Stimulated activated CD4-positive, alpha-beta T cell treated with anti-CD3 and anti-CD28 coated beads, Interleukin-4, amount 100 ng/mL, for 48 hours (primary cell): ENCODE measurements around the gene KRTAP5-6.

Experiments used
- DNase-seq, 2 donors: peaks; one replicate each; pipeline ENCODE4 v3.0.0-alpha.2; 2020; ENCODE audit warnings: low read depth in 2 of 2

KRTAP5-6 gene

GRCh38 chr11:1702506-1702905 lies 5.5 kb downstream of the KRTAP5-6 start:
- DNase-seq, result no peak

GRCh38 chr11:1703146-1703545 lies 6.2 kb downstream of the KRTAP5-6 start:
- no peak for DNase-seq

GRCh38 chr11:1705126-1706052 lies 8.4 kb downstream of the KRTAP5-6 start:
- DNase-seq, result no peak

GRCh38 chr11:1706634-1707400 lies 9.8 kb downstream of the KRTAP5-6 start:
- DNase-seq, result no peak

- no peak for DNase-seq
Observed at GRCh38 chr11:1707751-1708150, 10.8 kb downstream of the KRTAP5-6 start.

GRCh38 chr11:1708716-1709115 lies 11.7 kb downstream of the KRTAP5-6 start:
- no peak for DNase-seq

- DNase-seq, result no peak
Observed at GRCh38 chr11:1714908-1715885, 18.2 kb downstream of the KRTAP5-6 start.

GRCh38 chr11:1717745-1718144 lies 20.8 kb downstream of the KRTAP5-6 start:
- no peak for DNase-seq

GRCh38 chr11:1718326-1718725 lies 21.3 kb downstream of the KRTAP5-6 start:
- DNase-seq, result no peak

- DNase-seq, result no peak
Observed at GRCh38 chr11:1719781-1720180, 22.8 kb downstream of the KRTAP5-6 start.

GRCh38 chr11:1727096-1727690 lies 30.2 kb downstream of the KRTAP5-6 start:
- DNase-seq, result no peak

- DNase-seq, result no peak
Observed at GRCh38 chr11:1727861-1728260, 30.9 kb downstream of the KRTAP5-6 start.

- no peak for DNase-seq
Observed at GRCh38 chr11:1728301-1728700, 31.3 kb downstream of the KRTAP5-6 start.

- DNase-seq, result no peak
Observed at GRCh38 chr11:1728931-1729691, 32.1 kb downstream of the KRTAP5-6 start.

GRCh38 chr11:1729692-1730011 lies 32.7 kb downstream of the KRTAP5-6 start:
- no peak for DNase-seq

GRCh38 chr11:1730059-1730629 lies 33.1 kb downstream of the KRTAP5-6 start:
- DNase-seq, result no peak

GRCh38 chr11:1731451-1732059 lies 34.6 kb downstream of the KRTAP5-6 start:
- DNase-seq, result no peak

GRCh38 chr11:1732418-1733008 lies 35.5 kb downstream of the KRTAP5-6 start:
- DNase-seq, result no peak

- no peak for DNase-seq
Observed at GRCh38 chr11:1733009-1733715, 36.2 kb downstream of the KRTAP5-6 start.
